Upper lobe of left lung (tissue), 6 donors: ENCODE results near the gene PDE4D. TPM values are rescaled to one million over a fixed set of nuclear protein-coding genes. Genes with fewer than 3 reads are reported as not detected.
"Not testable (repeated sequence)": the region's sequence is repeated elsewhere in the genome, so short reads cannot be mapped to it uniquely, and the experiment has no call there.

ENCODE experiments used
- ATAC-seq, 2 donors: fragments of 200-7000 bp; cut with Tn5 transposase; one replicate each; pipeline ENCODE4 v1.9.1; 2022; ENCODE audit warnings: mild to moderate bottlenecking in 2 of 2, moderate library complexity in 2 of 2; ENCODE audit not compliant: low FRiP score in 2 of 2
- DNase-seq, 2 donors: peaks; one replicate each; pipeline ENCODE4 v3.0.0-alpha.2; 2019 to 2020
- H3K27ac ChIP-seq, 4 donors: fragments of 200-600 bp; sonication (generic); one replicate each; pipeline ENCODE4 v1.5.1; 2016 to 2019
- H3K27me3 ChIP-seq, 4 donors: fragments of 200-600 bp; sonication (generic); one replicate each; pipeline ENCODE4 v1.5.1; 2017 to 2019
- H3K36me3 ChIP-seq, 4 donors: fragments of 200-600 bp; sonication (generic); one replicate each; pipeline ENCODE4 v1.5.1; 2016 to 2019
- H3K4me1 ChIP-seq, 4 donors: fragments of 200-600 bp; sonication (generic); one replicate each; pipeline ENCODE4 v1.5.1; 2018 to 2019
- H3K4me3 ChIP-seq, 4 donors: fragments of 200-600 bp; sonication (generic); one replicate each; pipeline ENCODE4 v1.5.1; 2017 to 2019; ENCODE audit warnings: mild to moderate bottlenecking in 2 of 4, moderate library complexity in 1 of 4
- H3K9me3 ChIP-seq, 4 donors: fragments of 200-600 bp; sonication (generic); one replicate each; pipeline ENCODE4 v1.5.1; 2018 to 2019
- CTCF ChIP-seq, 6 experiments: fragments of 450-650 bp in 4 of 6; fragments of 200-600 bp in 2 of 6; sonication (generic) in 2 of 6; IDR thresholded peaks; one replicate each; pipeline ENCODE4 v1.5.1; 2016 to 2019; ENCODE audit warnings: antibody characterized with exemption in 6 of 6
- EP300 ChIP-seq, 4 donors: sonication (generic); formaldehyde crosslinking; IDR thresholded peaks; one replicate each; pipeline ENCODE4 v1.5.1; 2017; ENCODE audit warnings: antibody characterized with exemption in 4 of 4, control low read depth in 2 of 4
- POLR2A ChIP-seq, 4 donors: fragments of 450-650 bp; IDR thresholded peaks; one replicate each; pipeline ENCODE4 v1.5.1; 2016 to 2017; ENCODE audit warnings: antibody characterized with exemption in 4 of 4, mild to moderate bottlenecking in 2 of 4
- POLR2AphosphoS5 ChIP-seq, 2 donors: sonication (generic); formaldehyde crosslinking; IDR thresholded peaks; one replicate each; pipeline ENCODE4 v1.5.1; 2017; ENCODE audit warnings: antibody characterized with exemption in 2 of 2
- WGBS, 2 donors: methylation state at CpG; one replicate each; pipeline ENCODE4 v1.1.5; 2017 to 2018; 5-methylcytosine and 5-hydroxymethylcytosine counted together
- total RNA-seq, 6 donors: library from RNA; depleted of rRNA in 4 of 6; stranded (reverse); fragments of >200 nt in 4 of 6; gene quantifications; one replicate each; pipeline versions ENCODE4 v1.1.0 to v1.2.1, GENCODE V29; 2016 to 2021
- donor health status: DM: no; HTN: no; CAD: no; lungs with moderate emphysema.
- donor health status: DM: no; HTN: yes; CAD: no; lungs with severe emphysema.

The PDE4D gene
- total RNA-seq, 6 donors from 2014 or later, result 50.4 to 188 (median 84.0) TPM

GRCh38 chr5:59756373-59757035 lies 137.0 kb downstream of the PDE4D start:
- Histone ChIP-seq H3K36me3 (no peaks in the 10 kb centered on the region), H3K27me3 (no peaks in the 10 kb centered on the region), H3K4me1 (no peaks in the 10 kb centered on the region), H3K9me3 (no peaks in the 10 kb centered on the region), H3K27ac (no peak overlapping the region), H3K4me3 (no peak overlapping the region)
- no peak for ATAC-seq
- DNase-seq, result no peak
- no peak for TF ChIP-seq POLR2A (IDR thresholded peaks at IDR 0.05)
- TF ChIP-seq POLR2AphosphoS5 (IDR thresholded peaks at IDR 0.05), result no peak
- no peak for TF ChIP-seq EP300 (IDR thresholded peaks at IDR 0.05)
- TF ChIP-seq CTCF (IDR thresholded peaks at IDR 0.05), result no peak
- WGBS, 2 donors, result 90 to 91% methylated on average over 7 of the region's 7 CpGs

- Histone ChIP-seq H3K9me3 (no peaks in the 10 kb centered on the region), H3K36me3 (no peaks in the 10 kb centered on the region), H3K4me3 (no peak overlapping the region), H3K27ac (no peak overlapping the region), H3K27me3 (no peaks in the 10 kb centered on the region), H3K4me1 (no peaks in the 10 kb centered on the region)
- WGBS, 2 donors, result 92 to 95% methylated on average over 1 of the region's 1 CpG
- TF ChIP-seq EP300 (IDR thresholded peaks at IDR 0.05) (no peak), CTCF (IDR thresholded peaks at IDR 0.05) (no peak), POLR2A (IDR thresholded peaks at IDR 0.05) (no peak), POLR2AphosphoS5 (IDR thresholded peaks at IDR 0.05) (no peak)
- ATAC-seq, result no peak
- DNase-seq, result no peak
These were observed 138.1 kb downstream of the PDE4D start for GRCh38 chr5:59755476-59755875.

GRCh38 chr5:59753599-59753998 lies 139.9 kb downstream of the PDE4D start:
- H3K4me3 ChIP-seq, result no peak overlapping the region
- TF ChIP-seq POLR2AphosphoS5 (IDR thresholded peaks at IDR 0.05), result no peak
- TF ChIP-seq EP300 (IDR thresholded peaks at IDR 0.05), result no peak
- TF ChIP-seq CTCF (IDR thresholded peaks at IDR 0.05), result no peak
- TF ChIP-seq POLR2A (IDR thresholded peaks at IDR 0.05), result no peak
- H3K27ac ChIP-seq, result no peak overlapping the region
- no peaks in the 10 kb centered on the region for H3K27me3 ChIP-seq
- H3K4me1 ChIP-seq, result no peaks in the 10 kb centered on the region
- H3K9me3 ChIP-seq, result no peaks in the 10 kb centered on the region
- 80 to 82% methylated on average over 3 of the region's 3 CpGs for WGBS, 2 donors
- no peak for DNase-seq
- ATAC-seq, result no peak
- no peaks in the 10 kb centered on the region for H3K36me3 ChIP-seq

GRCh38 chr5:59749782-59750520 lies 143.6 kb downstream of the PDE4D start:
- H3K27me3 ChIP-seq, result no peaks in the 10 kb centered on the region
- WGBS, 2 donors, result 94 to 97% methylated on average over 4 of the region's 4 CpGs
- no peaks in the 10 kb centered on the region for H3K4me1 ChIP-seq
- H3K4me3 ChIP-seq, result no peak overlapping the region
- no peak overlapping the region for H3K27ac ChIP-seq
- DNase-seq (no peak), ATAC-seq (no peak)
- H3K36me3 ChIP-seq, result no peaks in the 10 kb centered on the region
- H3K9me3 ChIP-seq, result no peaks in the 10 kb centered on the region
- TF ChIP-seq EP300 (IDR thresholded peaks at IDR 0.05) (no peak), POLR2A (IDR thresholded peaks at IDR 0.05) (no peak)

- not testable (repeated sequence) for H3K9me3 ChIP-seq, H3K4me1 ChIP-seq, H3K36me3 ChIP-seq, ATAC-seq, H3K4me3 ChIP-seq, H3K27me3 ChIP-seq, H3K27ac ChIP-seq, DNase-seq
- 66 to 88% methylated on average over 4 of the region's 4 CpGs for WGBS, 2 donors
These were observed 145.4 kb downstream of the PDE4D start for GRCh38 chr5:59748036-59748663.
